Suprapubic skin (tissue), 4 donors: ENCODE data around the gene TNFRSF25. TPM values are rescaled to one million over a fixed set of nuclear protein-coding genes. Genes with fewer than 3 reads are reported as not detected.
"Not testable (repeated sequence)": the region's sequence is repeated elsewhere in the genome, so short reads cannot be mapped to it uniquely, and the experiment has no call there.

Experiments used
- DNase-seq, 2 donors: peaks; one replicate each; pipeline ENCODE4 v3.0.0-alpha.2; 2019; ENCODE audit warnings: low spot score in 2 of 2
- H3K27ac ChIP-seq: fragments of 200-600 bp; sonication (generic); one replicate; pipeline ENCODE4 v1.5.1; 2019
- H3K27me3 ChIP-seq: fragments of 200-600 bp; sonication (generic); one replicate; pipeline ENCODE4 v1.5.1; 2019
- H3K36me3 ChIP-seq: fragments of 200-600 bp; sonication (generic); one replicate; pipeline ENCODE4 v1.5.1; 2019
- H3K4me1 ChIP-seq: fragments of 200-600 bp; sonication (generic); one replicate; pipeline ENCODE4 v1.5.1; 2019
- H3K4me3 ChIP-seq: fragments of 200-600 bp; sonication (generic); one replicate; pipeline ENCODE4 v1.5.1; 2019; ENCODE audit warnings: mild to moderate bottlenecking
- H3K9me3 ChIP-seq: fragments of 200-600 bp; sonication (generic); one replicate; pipeline ENCODE4 v1.5.1; 2019
- CTCF ChIP-seq, 2 donors: fragments of 200-600 bp in 1 of 2; fragments of 450-650 bp in 1 of 2; sonication (generic) in 1 of 2; IDR thresholded peaks; one replicate each; pipeline ENCODE4 v1.5.1; 2016 to 2019; ENCODE audit warnings: antibody characterized with exemption in 2 of 2, mild to moderate bottlenecking in 1 of 2, moderate library complexity in 1 of 2
- EP300 ChIP-seq: sonication (generic); formaldehyde crosslinking; IDR thresholded peaks from one replicate; pipeline ENCODE4 v1.6.1; 2017; ENCODE audit warnings: antibody characterized with exemption
- POLR2A ChIP-seq, 2 donors: fragments of 450-650 bp; IDR thresholded peaks; one replicate each; pipeline ENCODE4 v1.6.1; 2017; ENCODE audit warnings: antibody characterized with exemption in 2 of 2, mild to moderate bottlenecking in 2 of 2, moderate library complexity in 2 of 2
- POLR2AphosphoS5 ChIP-seq, 3 donors: sonication (generic); formaldehyde crosslinking; IDR thresholded peaks; one replicate each; pipeline ENCODE4 v1.6.1; 2017; ENCODE audit warnings: antibody characterized with exemption in 3 of 3
- WGBS: methylation state at CpG from one replicate; pipeline ENCODE4 v1.1.5; 2018; 5-methylcytosine and 5-hydroxymethylcytosine counted together
- total RNA-seq, 4 donors: library from RNA; depleted of rRNA; stranded (reverse); fragments of >200 nt; gene quantifications; one replicate each; pipeline ENCODE4 v1.1.0, GENCODE V29; 2016

TNFRSF25 gene
- total RNA-seq, 4 donors from 2014 or later: 66.8 to 411 (median 99.5) TPM

GRCh38 chr1:6494627-6495026 is 28.7 kb upstream of the TNFRSF25 start:
- 92% methylated on average over 4 of the region's 4 CpGs for WGBS
- Histone ChIP-seq H3K9me3 (no peaks in the 10 kb centered on the region), H3K36me3 (no peaks in the 10 kb centered on the region), H3K4me1 (peaks cover 74% of the 10 kb centered on the region), H3K4me3 (no peak overlapping the region), H3K27ac (no peak overlapping the region), H3K27me3 (no peaks in the 10 kb centered on the region)
- TF ChIP-seq EP300 (no peak), POLR2A (IDR thresholded peaks at IDR 0.05) (no peak)
- no peak for DNase-seq

GRCh38 chr1:6493834-6494223 is 27.9 kb upstream of the TNFRSF25 start:
- H3K27ac ChIP-seq, H3K4me3 ChIP-seq, H3K27me3 ChIP-seq, H3K9me3 ChIP-seq, H3K36me3 ChIP-seq, DNase-seq: not testable (repeated sequence)
- 83% methylated on average over 4 of the region's 4 CpGs for WGBS
- H3K4me1 ChIP-seq: peaks cover 78% of the 10 kb centered on the region

GRCh38 chr1:6491966-6492365 is 26.0 kb upstream of the TNFRSF25 start:
- peak overlapping the region; percentile 80 for H3K27ac ChIP-seq
- no peak for DNase-seq
- WGBS: 33% methylated on average over 10 of the region's 10 CpGs
- H3K4me1 ChIP-seq: peaks cover 80% of the 10 kb centered on the region
- TF ChIP-seq POLR2AphosphoS5 (IDR thresholded peaks at IDR 0.05) (no peak), EP300 (no peak)
- no peaks in the 10 kb centered on the region for H3K27me3 ChIP-seq
- H3K9me3 ChIP-seq: no peaks in the 10 kb centered on the region
- no peak overlapping the region for H3K4me3 ChIP-seq
- H3K36me3 ChIP-seq: no peaks in the 10 kb centered on the region

- DNase-seq: no peak
- TF ChIP-seq POLR2AphosphoS5 (IDR thresholded peaks at IDR 0.05): no peak
- no peak for TF ChIP-seq CTCF (IDR thresholded peaks at IDR 0.05)
- TF ChIP-seq POLR2A (IDR thresholded peaks at IDR 0.05): no peak
- no peak for TF ChIP-seq EP300
- peak within 1 kb of the TSS; percentile 80 for H3K27ac ChIP-seq
- no peaks in the 10 kb centered on the region for H3K36me3 ChIP-seq
- H3K9me3 ChIP-seq: no peaks in the 10 kb centered on the region
- 61% methylated on average over 6 of the region's 6 CpGs for WGBS
- no peaks in the 10 kb centered on the region for H3K27me3 ChIP-seq
- H3K4me3 ChIP-seq: peak within 1 kb of the TSS; percentile 55
- peaks cover 80% of the 10 kb centered on the region for H3K4me1 ChIP-seq
Observed at GRCh38 chr1:6491480-6491962, 25.5 kb upstream of the TNFRSF25 start, which contains the start of gene PLEKHG5. Gene PLEKHG5 (minus strand): TSS chr1:6491667. CDS start chr1:6477571, 14,096 bp downstream.

GRCh38 chr1:6491081-6491449 is 25.1 kb upstream of the TNFRSF25 start:
- Histone ChIP-seq H3K27me3 (peaks cover 2% of the 10 kb centered on the region), H3K27ac (peak overlapping the region; percentile 80), H3K4me1 (peaks cover 80% of the 10 kb centered on the region), H3K36me3 (no peaks in the 10 kb centered on the region), H3K4me3 (peak overlapping the region; percentile 55), H3K9me3 (no peaks in the 10 kb centered on the region)
- DNase-seq: no peak
- 26% methylated on average over 6 of the region's 6 CpGs for WGBS
- TF ChIP-seq POLR2AphosphoS5 (IDR thresholded peaks at IDR 0.05) (no peak), POLR2A (IDR thresholded peaks at IDR 0.05) (no peak), EP300 (no peak), CTCF (IDR thresholded peaks at IDR 0.05) (no peak)

- no peak for TF ChIP-seq POLR2AphosphoS5 (IDR thresholded peaks at IDR 0.05)
- no peak for TF ChIP-seq CTCF (IDR thresholded peaks at IDR 0.05)
- no peak for TF ChIP-seq POLR2A (IDR thresholded peaks at IDR 0.05)
- TF ChIP-seq EP300: no peak
Observed at GRCh38 chr1:6490181-6491080, 24.5 kb upstream of the TNFRSF25 start.

More at GRCh38 chr1:6490181-6491080, 24.5 kb upstream of the TNFRSF25 start:
- H3K4me3 ChIP-seq: peak overlapping the region; percentile 55
- H3K4me1 ChIP-seq: peaks cover 80% of the 10 kb centered on the region
- peak overlapping the region; percentile 80 for H3K27ac ChIP-seq
- H3K27me3 ChIP-seq: peaks cover 8% of the 10 kb centered on the region
- no peaks in the 10 kb centered on the region for H3K36me3 ChIP-seq
- H3K9me3 ChIP-seq: no peaks in the 10 kb centered on the region
- no peak for DNase-seq
- WGBS: 5% methylated on average over 18 of the region's 70 CpGs
